HG03060 (cell line): ENCODE data around the gene RPL7L1.
"Not testable (repeated sequence)": the region's sequence is repeated elsewhere in the genome, so short reads cannot be mapped to it uniquely, and the experiment has no call there.

Source experiments
- ATAC-seq: cut with Tn5 transposase; IDR thresholded peaks from one replicate; pipeline ENCODE4 v1.9.1; 2021; ENCODE audit warnings: low read depth, moderate number of reproducible peaks; ENCODE audit not compliant: unreplicated experiment

The RPL7L1 gene

DNA sequence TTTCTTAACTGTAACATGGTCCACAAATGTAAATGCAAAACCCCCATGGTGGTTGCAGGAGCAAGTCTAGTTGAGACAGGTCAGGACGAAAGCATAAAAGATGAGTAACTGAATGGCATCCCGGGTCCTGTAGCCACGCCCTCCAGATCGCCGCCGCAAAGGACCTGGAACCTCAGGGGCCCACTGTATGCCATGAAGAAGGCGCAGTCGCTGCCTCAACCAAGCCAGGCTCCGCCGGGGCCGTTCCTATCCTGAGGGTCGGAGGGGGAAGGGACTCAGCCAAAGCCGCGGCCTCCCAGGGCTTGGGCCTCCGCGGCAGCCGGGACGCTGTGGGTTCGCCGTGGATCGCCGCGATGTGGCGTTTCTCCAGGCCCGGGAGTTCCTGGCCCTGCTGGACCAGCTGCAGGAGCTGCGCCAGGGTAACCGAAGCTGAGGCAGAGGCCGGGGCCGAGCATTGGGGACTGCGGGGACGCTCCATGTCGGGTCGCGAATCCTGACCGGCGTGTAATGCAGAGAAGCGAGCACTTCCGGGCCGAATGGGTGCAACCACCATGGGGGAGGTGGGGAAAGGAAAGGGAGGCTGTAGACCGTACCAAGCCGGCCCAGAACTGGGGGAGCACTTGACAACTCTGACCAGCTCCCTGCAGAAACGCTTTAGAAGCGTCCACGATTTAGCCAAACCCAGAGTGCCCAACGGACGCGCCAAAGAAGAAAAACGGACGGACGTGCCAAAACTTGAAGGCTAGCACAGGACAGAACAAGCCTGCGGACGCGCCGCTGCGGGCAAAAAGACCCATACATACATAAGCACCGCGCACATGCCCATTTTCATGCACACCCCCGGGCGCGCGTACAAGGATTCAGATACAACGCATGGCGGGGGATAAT lies 11.1 kb downstream of the RPL7L1 start:
- ATAC-seq: no peak

GRCh38 chr6:42891199-42891722 lies 11.8 kb downstream of the RPL7L1 start:
- no peak for ATAC-seq

- not testable (repeated sequence) for ATAC-seq
These were observed 14.8 kb downstream of the RPL7L1 start for GRCh38 chr6:42894041-42894828.

DNA sequence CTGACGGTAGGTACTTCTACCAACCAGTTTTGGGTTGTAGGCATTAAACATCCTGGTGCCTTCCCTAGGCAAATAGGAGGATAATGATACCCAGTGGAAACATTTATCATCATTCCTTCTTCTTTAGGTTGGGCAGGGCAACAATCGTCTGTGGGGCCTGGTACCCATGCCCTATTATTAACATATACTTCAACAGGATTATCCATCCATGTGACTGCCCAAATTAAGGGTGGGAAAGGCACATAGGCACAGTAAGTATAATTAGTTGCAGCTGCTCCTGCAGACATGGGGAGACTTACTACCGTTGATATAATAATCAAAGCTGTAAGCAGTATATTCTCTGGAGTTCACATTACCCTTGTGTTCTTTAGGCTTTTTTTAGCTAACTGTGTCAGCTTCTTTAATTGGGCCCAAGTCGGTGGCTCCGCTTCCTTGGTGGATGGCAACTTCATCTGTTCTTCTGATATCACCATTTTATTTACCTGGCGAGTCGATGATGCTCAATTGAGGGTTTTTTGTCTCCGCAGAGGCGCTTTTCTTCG lies 16.8 kb downstream of the RPL7L1 start:
- no peak for ATAC-seq

GRCh38 chr6:42898891-42899361 lies 19.5 kb downstream of the RPL7L1 start:
- ATAC-seq: no peak

DNA sequence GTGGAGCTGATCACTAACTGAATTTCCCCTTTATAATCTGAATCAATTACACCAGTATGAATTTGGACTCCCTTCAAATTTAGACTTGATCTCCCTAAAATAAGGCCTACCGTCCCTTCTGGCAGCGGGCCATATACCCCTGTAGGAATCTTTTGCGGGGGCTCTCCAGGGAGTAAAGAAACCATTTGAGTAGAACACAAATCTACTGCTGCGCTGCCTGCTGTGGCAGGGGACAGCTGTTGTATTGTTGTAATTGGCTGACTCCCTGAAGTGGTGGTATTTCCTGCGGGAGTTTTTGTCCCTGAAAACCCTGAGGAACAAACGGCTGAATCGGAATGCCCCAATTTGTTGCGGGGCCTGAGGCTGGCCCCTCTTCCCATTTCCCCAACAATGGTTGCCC lies 20.5 kb downstream of the RPL7L1 start:
- no peak for ATAC-seq

GRCh38 chr6:42901538-42901957 lies 22.1 kb downstream of the RPL7L1 start:
- ATAC-seq: no peak

DNA sequence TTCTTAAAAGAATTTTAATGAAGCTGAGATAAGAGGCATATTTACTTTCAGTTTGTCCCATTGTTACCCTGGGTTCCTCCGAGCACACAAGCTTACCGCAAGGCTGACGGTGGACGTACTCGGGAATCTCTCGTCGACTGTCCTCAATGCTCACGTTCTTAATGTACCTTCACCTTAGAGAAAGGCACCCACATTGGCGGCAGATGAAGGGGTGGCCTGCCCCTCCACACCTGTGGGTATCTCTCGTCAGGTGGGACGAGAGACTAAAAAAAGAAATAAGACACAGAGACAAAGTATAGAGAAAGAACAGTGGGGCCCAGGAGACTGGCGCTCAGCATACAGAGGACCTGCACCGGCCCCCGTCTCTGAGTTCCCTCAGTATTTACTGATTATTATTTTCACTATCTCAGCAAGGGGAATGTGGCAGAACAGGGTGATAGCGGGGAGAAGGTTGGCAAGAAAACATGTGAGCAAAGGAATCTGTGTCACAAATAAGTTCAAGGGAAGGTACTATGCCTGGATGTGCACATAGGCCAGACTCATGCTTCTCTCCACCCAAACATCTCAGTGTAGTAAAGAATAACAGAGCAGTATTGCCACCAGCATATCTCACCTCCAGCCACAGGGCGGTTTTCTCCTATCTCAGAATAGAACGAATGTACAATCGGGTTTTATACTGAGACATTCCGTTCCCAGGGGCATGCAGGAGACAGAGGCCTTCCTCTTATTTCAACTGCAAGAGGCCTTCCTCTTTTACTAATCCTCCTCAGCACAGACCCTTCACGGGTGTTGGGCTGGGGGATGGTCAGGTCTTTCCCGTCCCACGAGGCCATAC lies 23.2 kb downstream of the RPL7L1 start:
- not testable (repeated sequence) for ATAC-seq

DNA sequence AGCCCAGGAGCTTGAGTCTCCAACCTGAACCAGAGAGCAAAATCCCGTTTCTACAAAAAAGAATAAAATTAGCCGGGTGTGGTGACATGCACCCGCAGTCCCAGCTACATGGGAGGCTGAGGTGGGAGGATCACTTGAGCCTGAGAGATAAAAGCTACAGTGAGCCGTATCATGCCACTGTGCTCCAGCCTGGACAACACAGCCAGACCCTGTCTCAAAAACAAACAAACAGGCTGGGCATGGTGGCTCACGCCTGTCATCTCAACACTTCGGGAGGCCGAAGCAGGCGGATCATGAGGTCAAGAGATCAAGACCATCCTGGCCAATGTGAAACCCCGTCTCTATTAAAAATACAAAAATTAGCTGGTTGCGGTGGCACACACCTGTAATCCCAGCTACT lies 25.1 kb downstream of the RPL7L1 start:
- no peak for ATAC-seq

GRCh38 chr6:42907336-42907735 lies 27.9 kb downstream of the RPL7L1 start:
- ATAC-seq: no peak

DNA sequence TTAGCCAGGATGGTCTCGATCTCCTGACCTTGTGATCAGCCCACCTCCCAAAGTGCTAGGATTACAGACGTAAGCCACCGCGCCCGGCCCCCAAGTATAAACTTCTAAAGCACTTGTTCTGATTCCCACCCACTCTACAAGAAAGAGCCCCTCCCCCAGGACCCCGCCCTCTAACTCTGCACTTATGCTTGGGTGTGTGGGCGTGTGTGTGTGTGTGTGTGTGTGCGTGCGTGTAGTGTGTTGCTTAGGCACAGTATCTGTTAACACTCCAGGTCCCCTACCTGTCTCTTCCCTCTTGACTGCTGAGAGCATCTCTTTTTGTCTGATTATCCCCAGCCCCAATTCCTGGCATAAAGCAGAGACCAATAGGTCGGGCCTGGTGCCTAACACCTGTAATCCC lies 30.4 kb downstream of the RPL7L1 start:
- no peak for ATAC-seq

DNA sequence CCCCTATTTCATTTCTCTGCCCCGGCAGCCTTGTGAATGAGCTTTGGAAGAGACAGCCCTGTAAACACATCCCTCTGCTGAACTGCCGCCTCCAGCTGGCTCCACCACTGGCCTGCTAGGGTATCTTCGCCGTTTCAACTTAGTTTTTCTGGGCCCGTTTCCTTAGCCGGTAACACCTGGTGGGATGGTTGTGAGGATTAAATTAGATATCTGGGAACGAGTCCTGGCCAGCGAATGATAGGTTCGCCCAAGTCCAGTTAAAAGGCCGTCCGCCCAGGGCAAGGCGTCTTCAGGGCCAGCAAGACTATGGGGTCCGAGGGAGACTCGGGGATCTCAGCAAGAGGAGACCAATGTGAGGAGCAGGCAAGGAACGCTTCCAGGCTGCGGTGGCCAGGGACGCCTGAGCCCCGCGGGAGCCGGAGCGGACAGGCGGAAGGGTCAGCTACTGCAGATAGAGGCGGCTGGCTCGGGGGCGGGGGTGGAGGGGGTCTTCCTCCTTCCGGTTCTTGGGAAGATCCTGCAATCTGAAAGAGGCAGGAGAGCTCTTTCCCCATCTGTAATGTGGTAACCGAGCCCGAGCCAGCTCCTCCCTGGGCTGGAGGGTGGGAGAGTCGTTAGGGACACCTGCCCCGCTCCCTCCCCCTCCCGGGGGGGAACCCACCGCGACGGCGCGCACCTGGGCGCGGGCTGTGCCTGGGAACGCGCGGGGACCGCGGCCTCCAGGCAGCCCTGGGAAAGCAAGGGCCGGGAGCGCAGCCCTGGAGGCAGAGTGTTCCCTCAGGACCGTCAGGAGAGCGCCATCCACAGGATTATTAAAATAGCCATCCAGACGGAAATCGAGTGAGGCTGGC lies 32.0 kb downstream of the RPL7L1 start:
- no peak for ATAC-seq

GRCh38 chr6:42914546-42914945 lies 35.1 kb downstream of the RPL7L1 start:
- ATAC-seq: no peak

- ATAC-seq: no peak
These were observed 36.3 kb downstream of the RPL7L1 start, which contains the start of gene PTCRA for GRCh38 chr6:42915732-42916131. Gene PTCRA, plus strand, starts transcription at chr6:42916053. Its CDS starts 17 bp downstream, at chr6:42916070.

- ATAC-seq: no peak
These were observed 36.9 kb downstream of the RPL7L1 start for GRCh38 chr6:42916288-42916687.

- no peak for ATAC-seq
These were observed 42.4 kb downstream of the RPL7L1 start for GRCh38 chr6:42921801-42922200.

DNA sequence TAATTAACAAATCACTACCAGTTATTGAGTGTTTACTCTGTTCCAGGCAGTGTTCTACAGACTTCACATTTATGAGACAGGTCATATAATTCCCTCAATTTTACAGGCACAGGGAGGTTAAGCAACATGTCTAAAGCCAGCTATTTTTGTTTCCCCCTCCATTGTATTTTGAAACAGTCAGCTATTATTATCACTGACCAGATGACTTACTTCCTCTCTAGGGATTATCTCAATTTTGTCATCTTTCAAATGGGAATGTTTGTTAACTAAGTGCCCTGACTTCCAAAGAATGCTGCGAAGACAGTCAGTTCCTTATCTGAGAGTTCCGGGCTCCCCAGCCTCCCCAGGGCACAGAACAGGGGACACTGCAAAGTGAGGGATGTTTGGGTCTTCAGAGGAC lies 44.2 kb downstream of the RPL7L1 start:
- no peak for ATAC-seq

GRCh38 chr6:42925248-42925857 lies 45.9 kb downstream of the RPL7L1 start:
- ATAC-seq: no peak
